HPDE6-E6E7 (cell line): Measurements from ENCODE around the gene EXPH5.

ENCODE experiments used
- DNase-seq: peaks from one replicate; pipeline ENCODE4 v3.0.0; 2011; ENCODE audit warnings: missing footprints; ENCODE audit errors: extremely low spot score

EXPH5 gene

GRCh38 chr11:108468478-108468864 lies 125.1 kb downstream of the EXPH5 start:
- no peak for DNase-seq

GRCh38 chr11:108467091-108467823 lies 126.3 kb downstream of the EXPH5 start, which contains the start of gene C11orf65:
Gene C11orf65 (minus strand): TSS chr11:108467529. CDS start chr11:108461559, 5,970 bp downstream.
- DNase-seq, result peak; percentile 82

DNA sequence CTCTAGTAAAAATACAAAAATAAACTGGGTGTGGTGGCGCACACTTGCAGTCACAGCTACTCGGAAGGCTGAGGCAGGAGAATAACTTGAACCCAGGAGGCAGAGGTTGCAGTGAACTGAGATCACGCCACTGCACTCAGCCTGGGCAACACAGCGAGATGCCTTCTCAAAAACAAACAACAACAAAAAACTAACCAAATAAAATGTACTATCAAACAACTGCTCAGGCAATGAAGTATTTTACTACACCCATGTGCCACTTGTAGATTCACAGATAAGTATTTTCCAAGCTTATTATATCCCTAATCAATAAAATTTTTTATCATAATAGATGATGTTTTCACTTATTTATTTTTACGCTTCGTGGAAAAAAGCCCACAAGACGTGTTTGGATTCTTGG lies 127.2 kb downstream of the EXPH5 start:
- no peak for DNase-seq
